Immature natural killer cell (primary cell): Measurements from ENCODE around the gene OR5K1. TPM values are rescaled to one million over a fixed set of nuclear protein-coding genes. Genes with fewer than 3 reads are reported as not detected.

Experiments used
- DNase-seq, 3 donors: peaks; one replicate each; pipeline ENCODE4 v3.0.0; 2022; ENCODE audit warnings: mixed read lengths in 1 of 3
- H3K27ac Mint-ChIP-seq, 6 donors: one replicate each; pipeline ENCODE4 v1.8.0; 2020; ENCODE audit warnings: mixed read lengths in 6 of 6, mild to moderate bottlenecking in 5 of 6, inconsistent platforms in 4 of 6, moderate library complexity in 3 of 6
- H3K27me3 Mint-ChIP-seq, 3 donors: one replicate each; pipeline ENCODE4 v1.8.0; 2020 to 2021; ENCODE audit warnings: low read depth in 3 of 3, mild to moderate bottlenecking in 3 of 3, mixed read lengths in 3 of 3, moderate library complexity in 3 of 3, inconsistent platforms in 1 of 3
- H3K36me3 Mint-ChIP-seq, 3 donors: one replicate each; pipeline ENCODE4 v1.8.0; 2020; ENCODE audit warnings: mixed read lengths in 3 of 3, inconsistent platforms in 2 of 3, mild to moderate bottlenecking in 2 of 3
- H3K4me1 Mint-ChIP-seq, 2 donors: one replicate each; pipeline ENCODE4 v1.8.0; 2020; ENCODE audit warnings: inconsistent platforms in 2 of 2, mild to moderate bottlenecking in 2 of 2, mixed read lengths in 2 of 2, moderate library complexity in 1 of 2
- H3K4me3 Mint-ChIP-seq, 5 donors: one replicate each; pipeline ENCODE4 v1.8.0; 2020; ENCODE audit warnings: mild to moderate bottlenecking in 5 of 5, mixed read lengths in 5 of 5, inconsistent platforms in 3 of 5, moderate library complexity in 3 of 5
- H3K9me3 Mint-ChIP-seq, 6 donors: one replicate each; pipeline ENCODE4 v1.8.0; 2020; ENCODE audit warnings: mild to moderate bottlenecking in 6 of 6, mixed read lengths in 6 of 6, inconsistent platforms in 4 of 6, moderate library complexity in 3 of 6
- polyA plus RNA-seq, 3 donors: library from polyadenylated mRNA; unstranded; fragments of 300-500 nt; fragmentation: Illumina TruSeq; gene quantifications; one replicate each; pipeline ENCODE4 v1.2.3, GENCODE V29; 2021

The OR5K1 gene
- polyA plus RNA-seq, 3 donors from 2014 or later = not detected

- Mint-ChIP-seq H3K27me3 (no peaks in the 10 kb centered on the region), H3K36me3 (peaks cover 0 to 3% (median 0%) of the 10 kb centered on the region in 3 donors), H3K9me3 (no peaks in the 10 kb centered on the region), H3K27ac (no peak within 1 kb of the TSS), H3K4me3 (no peak within 1 kb of the TSS), H3K4me1 (no peaks in the 10 kb centered on the region)
- no peak for DNase-seq
These were observed 34.4 kb downstream of the OR5K1 start, which contains the start of gene OR5K2 for GRCh38 chr3:98497381-98497780. TSS of gene OR5K2 (plus strand) at chr3:98497681. CDS start at chr3:98497681, 0 bp downstream.

GRCh38 chr3:98500019-98500418 is 37.0 kb downstream of the OR5K1 start:
- no peaks in the 10 kb centered on the region for H3K9me3 Mint-ChIP-seq
- DNase-seq = no peak
- peaks cover 0 to 3% (median 0%) of the 10 kb centered on the region in 3 donors for H3K36me3 Mint-ChIP-seq
- H3K27ac Mint-ChIP-seq = no peak overlapping the region
- no peaks in the 10 kb centered on the region for H3K27me3 Mint-ChIP-seq
- no peaks in the 10 kb centered on the region for H3K4me1 Mint-ChIP-seq
- H3K4me3 Mint-ChIP-seq = no peak overlapping the region

DNA sequence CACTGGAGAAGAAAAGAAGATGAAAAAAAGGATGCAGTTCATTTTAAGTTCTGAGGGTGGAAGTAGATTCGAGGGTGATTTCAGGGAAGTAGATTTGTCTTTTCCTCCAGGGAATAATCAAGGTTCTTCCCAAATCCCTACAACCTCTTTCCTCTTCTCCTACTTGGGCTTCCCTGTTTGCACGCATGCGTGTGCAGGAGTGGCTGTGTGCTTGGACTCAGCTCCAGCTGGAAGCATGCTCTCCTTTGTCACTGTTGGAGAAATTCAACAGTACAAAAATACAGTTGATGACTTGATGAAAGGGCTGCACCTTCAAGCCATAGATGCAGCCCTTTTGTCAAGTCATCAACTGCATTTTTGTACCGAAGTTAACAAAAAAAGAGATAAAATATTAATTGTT is 38.3 kb downstream of the OR5K1 start:
- no peak for DNase-seq
- H3K27me3 Mint-ChIP-seq = no peaks in the 10 kb centered on the region
- H3K27ac Mint-ChIP-seq = no peak overlapping the region
- no peaks in the 10 kb centered on the region for H3K4me1 Mint-ChIP-seq
- H3K36me3 Mint-ChIP-seq = peaks cover 0 to 7% (median 0%) of the 10 kb centered on the region in 3 donors
- H3K9me3 Mint-ChIP-seq = no peaks in the 10 kb centered on the region
- H3K4me3 Mint-ChIP-seq = no peak overlapping the region

- no peak overlapping the region for H3K4me3 Mint-ChIP-seq
- no peaks in the 10 kb centered on the region for H3K27me3 Mint-ChIP-seq
- no peaks in the 10 kb centered on the region for H3K4me1 Mint-ChIP-seq
- no peak for DNase-seq
- peak overlapping the region in 2 of 6 donors; percentile 2 to 8 for H3K27ac Mint-ChIP-seq
- peaks cover 5 to 15% (median 6%) of the 10 kb centered on the region in 3 donors for H3K36me3 Mint-ChIP-seq
- no peaks in the 10 kb centered on the region for H3K9me3 Mint-ChIP-seq
These were observed 39.0 kb downstream of the OR5K1 start for GRCh38 chr3:98501863-98502576.

GRCh38 chr3:98504539-98504938 is 41.5 kb downstream of the OR5K1 start:
- H3K9me3 Mint-ChIP-seq = no peaks in the 10 kb centered on the region
- DNase-seq = no peak
- H3K4me1 Mint-ChIP-seq = no peaks in the 10 kb centered on the region
- H3K27ac Mint-ChIP-seq = no peak overlapping the region
- H3K36me3 Mint-ChIP-seq = peaks cover 13 to 23% (median 20%) of the 10 kb centered on the region in 3 donors
- H3K4me3 Mint-ChIP-seq = no peak overlapping the region
- no peaks in the 10 kb centered on the region for H3K27me3 Mint-ChIP-seq

DNA sequence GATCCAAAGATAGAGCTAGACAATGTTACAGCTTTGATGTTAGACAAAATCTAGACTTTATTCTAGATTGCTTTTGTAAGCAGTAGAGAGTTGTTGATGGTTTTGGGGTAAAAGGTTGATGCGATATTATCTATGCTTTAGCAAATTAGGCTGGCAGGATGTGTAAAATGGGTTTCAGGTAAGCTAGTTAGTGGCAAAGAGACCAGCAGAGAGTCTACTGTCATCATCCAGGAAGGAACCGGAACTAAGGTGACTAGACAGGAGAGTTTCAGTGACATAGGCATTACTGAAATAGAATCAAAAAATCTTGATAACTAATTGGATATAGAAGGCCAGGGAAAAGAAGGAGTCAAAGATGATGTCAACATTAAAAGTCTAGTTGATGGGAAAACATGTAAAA is 45.6 kb downstream of the OR5K1 start:
- H3K27ac Mint-ChIP-seq = peak overlapping the region in 1 of 6 donors; percentile 4
- no peaks in the 10 kb centered on the region for H3K27me3 Mint-ChIP-seq
- no peaks in the 10 kb centered on the region for H3K9me3 Mint-ChIP-seq
- H3K4me3 Mint-ChIP-seq = no peak overlapping the region
- H3K36me3 Mint-ChIP-seq = peaks cover 18 to 35% (median 31%) of the 10 kb centered on the region in 3 donors
- peaks cover 0 to 7% of the 10 kb centered on the region in 2 donors for H3K4me1 Mint-ChIP-seq
- DNase-seq = no peak

GRCh38 chr3:98512576-98512975 is 49.6 kb downstream of the OR5K1 start:
- no peak for DNase-seq
- peak overlapping the region in 2 of 6 donors; percentile 59 to 72 for H3K27ac Mint-ChIP-seq
- H3K9me3 Mint-ChIP-seq = no peaks in the 10 kb centered on the region
- peaks cover 16 to 44% (median 28%) of the 10 kb centered on the region in 3 donors for H3K36me3 Mint-ChIP-seq
- peaks cover 8 to 36% of the 10 kb centered on the region in 2 donors for H3K4me1 Mint-ChIP-seq
- peaks cover 0 to 1% (median 0%) of the 10 kb centered on the region in 3 donors for H3K27me3 Mint-ChIP-seq
- H3K4me3 Mint-ChIP-seq = peak overlapping the region in 1 of 5 donors; percentile 3

- peaks cover 0 to 1% (median 0%) of the 10 kb centered on the region in 3 donors for H3K27me3 Mint-ChIP-seq
- H3K36me3 Mint-ChIP-seq = peaks cover 13 to 44% (median 25%) of the 10 kb centered on the region in 3 donors
- peaks cover 11 to 42% of the 10 kb centered on the region in 2 donors for H3K4me1 Mint-ChIP-seq
- DNase-seq = no peak
- H3K4me3 Mint-ChIP-seq = no peak overlapping the region
- no peaks in the 10 kb centered on the region for H3K9me3 Mint-ChIP-seq
- H3K27ac Mint-ChIP-seq = no peak overlapping the region
These were observed 50.1 kb downstream of the OR5K1 start for GRCh38 chr3:98513091-98513511.

DNA sequence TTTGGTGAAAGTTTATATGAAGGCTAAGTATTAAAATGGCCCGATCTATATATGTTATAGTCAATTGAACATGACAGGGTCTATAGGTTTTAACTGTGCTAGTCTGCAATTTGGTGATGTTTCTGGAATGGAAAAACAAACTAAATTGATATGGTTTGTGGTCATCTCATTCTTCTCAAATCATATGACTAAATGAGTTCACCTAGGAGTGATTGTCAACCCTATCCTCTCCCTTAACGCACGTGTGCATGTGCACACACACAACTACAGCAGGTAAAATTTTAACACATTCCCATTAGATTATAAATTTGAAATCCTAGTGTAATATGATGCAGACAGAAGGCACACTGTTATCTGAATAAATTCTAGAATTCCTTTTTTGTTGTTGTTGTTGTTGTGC is 50.7 kb downstream of the OR5K1 start:
- no peak overlapping the region for H3K4me3 Mint-ChIP-seq
- H3K9me3 Mint-ChIP-seq = no peaks in the 10 kb centered on the region
- H3K36me3 Mint-ChIP-seq = peaks cover 12 to 45% (median 19%) of the 10 kb centered on the region in 3 donors
- peak overlapping the region in 1 of 6 donors; percentile 31 for H3K27ac Mint-ChIP-seq
- no peak for DNase-seq
- peaks cover 18 to 48% of the 10 kb centered on the region in 2 donors for H3K4me1 Mint-ChIP-seq
- peaks cover 0 to 1% (median 0%) of the 10 kb centered on the region in 3 donors for H3K27me3 Mint-ChIP-seq

DNA sequence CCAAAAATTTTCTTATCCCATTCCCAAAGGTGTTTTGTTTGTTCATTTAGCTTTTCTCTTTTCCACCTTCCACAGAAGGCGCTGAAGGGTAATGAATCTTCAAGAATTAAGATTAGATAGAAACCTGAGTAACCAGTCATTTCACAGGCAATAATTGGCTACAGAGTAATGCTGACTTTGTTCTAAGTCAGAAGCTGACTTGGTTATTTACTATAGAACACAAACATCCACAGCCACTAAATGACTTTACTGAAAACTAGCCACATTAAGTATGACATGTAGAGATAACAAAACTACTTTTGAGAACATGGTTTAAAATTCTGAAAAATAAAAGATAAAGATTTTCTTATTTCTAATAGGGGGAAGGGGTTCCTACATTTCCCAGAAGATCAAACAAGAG is 51.9 kb downstream of the OR5K1 start:
- Mint-ChIP-seq H3K27me3 (peaks cover 0 to 1% (median 0%) of the 10 kb centered on the region in 3 donors), H3K36me3 (peaks cover 8 to 46% (median 15%) of the 10 kb centered on the region in 3 donors), H3K4me3 (no peak overlapping the region), H3K4me1 (peaks cover 30 to 60% of the 10 kb centered on the region in 2 donors), H3K27ac (peak overlapping the region in 3 of 6 donors; percentile 17 to 49 (median 21)), H3K9me3 (no peaks in the 10 kb centered on the region)
- DNase-seq = no peak

DNA sequence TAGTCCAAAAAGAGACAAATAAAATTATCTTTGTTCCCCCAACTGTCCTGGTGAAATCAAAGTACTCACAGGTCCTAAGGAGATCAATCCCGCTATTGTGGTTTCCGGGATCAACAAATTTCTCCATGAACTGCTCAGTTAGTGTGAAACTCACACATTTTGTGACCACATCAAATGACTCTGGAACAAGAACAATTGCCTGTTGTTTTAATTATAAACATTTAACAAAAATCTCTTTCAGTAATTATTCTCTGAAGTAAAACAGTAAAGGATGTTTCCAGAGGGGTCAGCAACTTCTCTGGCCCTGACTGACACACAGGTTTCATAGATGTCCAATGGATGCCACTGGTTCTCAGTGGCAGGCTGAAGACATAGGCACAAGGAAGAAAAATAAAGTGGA is 55.8 kb downstream of the OR5K1 start:
- Mint-ChIP-seq H3K4me1 (peaks cover 57 to 85% of the 10 kb centered on the region in 2 donors), H3K9me3 (no peaks in the 10 kb centered on the region), H3K27me3 (peaks cover 4 to 6% (median 5%) of the 10 kb centered on the region in 3 donors), H3K27ac (peak overlapping the region in 5 of 6 donors; percentile 36 to 80 (median 65)), H3K36me3 (peaks cover 8 to 39% (median 8%) of the 10 kb centered on the region in 3 donors), H3K4me3 (no peak overlapping the region)
- DNase-seq = no peak

GRCh38 chr3:98519351-98519750 is 56.4 kb downstream of the OR5K1 start:
- H3K36me3 Mint-ChIP-seq = peaks cover 8 to 39% (median 8%) of the 10 kb centered on the region in 3 donors
- peak overlapping the region in 3 of 5 donors; percentile 8 to 52 (median 45) for H3K4me3 Mint-ChIP-seq
- peaks cover 57 to 85% of the 10 kb centered on the region in 2 donors for H3K4me1 Mint-ChIP-seq
- peak overlapping the region; percentile 41 to 80 (median 62) for H3K27ac Mint-ChIP-seq
- peaks cover 4 to 6% (median 5%) of the 10 kb centered on the region in 3 donors for H3K27me3 Mint-ChIP-seq
- no peak for DNase-seq
- no peaks in the 10 kb centered on the region for H3K9me3 Mint-ChIP-seq

DNA sequence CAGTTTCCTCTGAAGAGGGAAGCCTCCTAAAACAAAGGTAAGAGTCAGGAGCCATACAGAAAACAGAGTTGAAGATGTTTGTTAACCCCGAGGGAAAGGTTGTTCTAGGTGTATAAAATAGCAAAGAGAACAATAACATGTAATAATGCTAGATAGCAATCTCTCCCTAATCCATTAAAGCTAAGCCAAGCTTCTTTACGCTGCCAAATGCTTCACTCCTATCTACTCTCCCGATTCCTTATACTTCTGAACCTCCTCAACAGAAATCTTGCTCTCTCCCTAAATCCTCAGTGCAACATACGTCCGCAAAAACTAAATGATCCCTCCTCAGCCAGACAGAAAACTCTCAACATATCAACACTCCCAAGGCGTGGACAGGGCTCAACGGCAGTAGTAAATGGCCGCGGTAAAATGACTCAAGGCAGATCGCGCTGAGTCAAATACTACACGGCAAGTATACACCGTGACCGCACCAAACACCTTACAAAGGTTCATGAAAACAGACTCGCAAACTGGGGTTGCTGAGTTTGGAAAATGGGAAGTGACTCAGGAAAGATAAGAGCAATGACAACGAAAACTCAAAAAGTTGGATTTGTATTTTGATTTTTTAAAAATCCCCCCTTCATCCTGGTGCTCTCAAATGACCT is 59.0 kb downstream of the OR5K1 start:
- Mint-ChIP-seq H3K36me3 (peaks cover 3 to 21% (median 4%) of the 10 kb centered on the region in 3 donors), H3K4me1 (peaks cover 65 to 74% of the 10 kb centered on the region in 2 donors), H3K27me3 (peaks cover 4 to 9% (median 4%) of the 10 kb centered on the region in 3 donors), H3K4me3 (peak overlapping the region; percentile 90 to 98 (median 96)), H3K27ac (peak overlapping the region; percentile 89 to 98 (median 93)), H3K9me3 (no peaks in the 10 kb centered on the region)
- peak; percentile 44 to 49 (median 48) for DNase-seq
